Omental fat pad (tissue), 4 donors: ENCODE data around the gene CAMK2D. TPM values are rescaled to one million over a fixed set of nuclear protein-coding genes. Genes with fewer than 3 reads are reported as not detected.

ENCODE experiments used
- ATAC-seq: fragments of 150-250 bp; one replicate; pipeline ENCODE4 v1.9.1; 2016; ENCODE audit warnings: mild to moderate bottlenecking, moderate library complexity; ENCODE audit not compliant: low FRiP score
- DNase-seq: peaks from one replicate; pipeline ENCODE4 v3.0.0-alpha.2; 2019; ENCODE audit warnings: low spot score
- total RNA-seq, 4 donors: library from RNA; depleted of rRNA; stranded (reverse); fragments of >200 nt; gene quantifications; one replicate each; pipeline ENCODE4 v1.1.0, GENCODE V29; 2016
- TF ChIP-seq, protein P1 (sequence below), 3 donors: fragments of 450-650 bp; IDR thresholded peaks; one replicate each; pipeline ENCODE4 v1.5.1; 2016 to 2017; ENCODE audit warnings: antibody characterized with exemption in 3 of 3, mild to moderate bottlenecking in 3 of 3, moderate library complexity in 2 of 3

Gene CAMK2D
- total RNA-seq, 4 donors from 2014 or later = 78.7 to 86.1 (median 83.2) TPM

DNA sequence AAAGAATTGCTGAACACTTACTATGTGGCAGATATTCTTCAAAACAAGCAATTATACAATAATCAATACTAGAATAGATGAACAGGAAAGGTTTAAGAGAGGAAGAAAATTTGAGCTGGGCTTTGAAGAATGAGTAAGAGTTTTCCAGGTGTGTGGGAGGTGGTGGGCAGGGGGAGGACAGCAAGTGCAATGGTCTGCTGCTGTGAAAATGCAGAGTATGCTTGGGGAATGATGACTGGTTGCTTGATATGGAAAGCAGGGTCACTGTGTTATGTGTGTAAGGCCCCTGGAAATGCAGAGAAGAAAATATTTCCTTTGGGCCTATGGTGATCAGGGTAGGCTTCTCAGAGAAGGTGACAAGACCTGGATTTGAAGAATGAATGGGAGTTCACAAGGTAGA, 300.3 kb downstream of the CAMK2D start:
- TF ChIP-seq, protein P1, sequence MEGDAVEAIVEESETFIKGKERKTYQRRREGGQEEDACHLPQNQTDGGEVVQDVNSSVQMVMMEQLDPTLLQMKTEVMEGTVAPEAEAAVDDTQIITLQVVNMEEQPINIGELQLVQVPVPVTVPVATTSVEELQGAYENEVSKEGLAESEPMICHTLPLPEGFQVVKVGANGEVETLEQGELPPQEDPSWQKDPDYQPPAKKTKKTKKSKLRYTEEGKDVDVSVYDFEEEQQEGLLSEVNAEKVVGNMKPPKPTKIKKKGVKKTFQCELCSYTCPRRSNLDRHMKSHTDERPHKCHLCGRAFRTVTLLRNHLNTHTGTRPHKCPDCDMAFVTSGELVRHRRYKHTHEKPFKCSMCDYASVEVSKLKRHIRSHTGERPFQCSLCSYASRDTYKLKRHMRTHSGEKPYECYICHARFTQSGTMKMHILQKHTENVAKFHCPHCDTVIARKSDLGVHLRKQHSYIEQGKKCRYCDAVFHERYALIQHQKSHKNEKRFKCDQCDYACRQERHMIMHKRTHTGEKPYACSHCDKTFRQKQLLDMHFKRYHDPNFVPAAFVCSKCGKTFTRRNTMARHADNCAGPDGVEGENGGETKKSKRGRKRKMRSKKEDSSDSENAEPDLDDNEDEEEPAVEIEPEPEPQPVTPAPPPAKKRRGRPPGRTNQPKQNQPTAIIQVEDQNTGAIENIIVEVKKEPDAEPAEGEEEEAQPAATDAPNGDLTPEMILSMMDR (IDR thresholded peaks at IDR 0.05) = no peak
- ATAC-seq (no peak), DNase-seq (no peak)

DNA sequence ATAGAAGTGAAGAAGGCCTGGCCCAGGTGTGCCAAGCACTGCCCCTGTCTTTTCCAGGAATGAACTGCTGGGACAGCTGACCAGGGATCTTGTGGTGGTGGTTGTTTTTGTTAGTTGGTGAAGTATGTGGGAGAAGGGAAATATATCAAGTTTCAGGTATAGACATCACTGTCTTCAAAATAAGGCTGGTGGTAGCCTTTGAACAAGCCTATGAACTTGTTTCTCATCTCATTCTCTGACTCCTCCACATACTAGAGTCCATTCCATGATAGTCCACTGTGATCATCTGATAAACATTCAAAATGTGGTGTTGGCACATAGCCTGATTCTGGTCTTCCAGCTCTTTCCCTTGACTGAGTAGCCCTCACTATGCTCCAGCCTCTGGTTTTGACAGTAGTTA, 303.7 kb downstream of the CAMK2D start:
- TF ChIP-seq, protein P1 (IDR thresholded peaks at IDR 0.05) = no peak
- DNase-seq (no peak), ATAC-seq (no peak)

DNA sequence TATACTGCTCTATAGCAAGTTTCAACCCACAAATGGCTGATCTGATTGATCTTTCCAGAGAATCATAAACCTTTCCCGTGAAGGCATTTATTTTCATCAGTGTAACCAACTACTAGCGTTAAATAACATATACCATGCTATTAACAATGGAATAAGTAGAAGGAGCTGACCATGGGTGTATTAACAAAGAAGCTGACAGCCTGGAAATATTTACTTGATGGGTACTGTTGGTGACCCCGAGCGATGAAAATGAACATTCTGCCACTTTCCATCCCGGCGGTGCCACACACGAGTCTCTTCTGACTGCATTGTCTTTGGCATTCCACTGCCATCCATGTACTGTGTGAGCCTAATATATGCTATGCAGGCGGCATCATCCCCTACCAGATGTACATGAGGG, 304.4 kb downstream of the CAMK2D start:
- TF ChIP-seq, protein P1 (IDR thresholded peaks at IDR 0.05) = no peak
- ATAC-seq (no peak), DNase-seq (no peak)

DNA sequence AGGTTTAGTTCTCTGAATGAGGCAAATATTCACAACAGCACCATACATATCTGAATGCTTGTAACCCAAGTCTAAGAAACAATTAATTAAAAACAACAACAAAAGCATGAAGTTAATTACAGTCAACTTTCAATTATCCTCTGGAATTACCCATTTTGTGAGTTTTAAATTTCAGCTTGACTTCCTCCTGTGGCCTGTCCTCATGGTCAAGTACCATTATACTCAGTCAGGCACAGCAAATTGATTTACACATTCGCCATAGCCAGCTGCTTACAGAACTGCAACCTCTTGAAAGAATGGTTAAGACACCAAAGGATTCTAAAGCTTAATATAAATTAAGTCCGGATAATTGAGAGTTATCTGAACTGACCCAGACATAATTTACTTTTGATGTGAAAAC, 306.5 kb downstream of the CAMK2D start:
- DNase-seq (no peak), ATAC-seq (no peak)
- TF ChIP-seq, protein P1 (IDR thresholded peaks at IDR 0.05) = no peak

DNA sequence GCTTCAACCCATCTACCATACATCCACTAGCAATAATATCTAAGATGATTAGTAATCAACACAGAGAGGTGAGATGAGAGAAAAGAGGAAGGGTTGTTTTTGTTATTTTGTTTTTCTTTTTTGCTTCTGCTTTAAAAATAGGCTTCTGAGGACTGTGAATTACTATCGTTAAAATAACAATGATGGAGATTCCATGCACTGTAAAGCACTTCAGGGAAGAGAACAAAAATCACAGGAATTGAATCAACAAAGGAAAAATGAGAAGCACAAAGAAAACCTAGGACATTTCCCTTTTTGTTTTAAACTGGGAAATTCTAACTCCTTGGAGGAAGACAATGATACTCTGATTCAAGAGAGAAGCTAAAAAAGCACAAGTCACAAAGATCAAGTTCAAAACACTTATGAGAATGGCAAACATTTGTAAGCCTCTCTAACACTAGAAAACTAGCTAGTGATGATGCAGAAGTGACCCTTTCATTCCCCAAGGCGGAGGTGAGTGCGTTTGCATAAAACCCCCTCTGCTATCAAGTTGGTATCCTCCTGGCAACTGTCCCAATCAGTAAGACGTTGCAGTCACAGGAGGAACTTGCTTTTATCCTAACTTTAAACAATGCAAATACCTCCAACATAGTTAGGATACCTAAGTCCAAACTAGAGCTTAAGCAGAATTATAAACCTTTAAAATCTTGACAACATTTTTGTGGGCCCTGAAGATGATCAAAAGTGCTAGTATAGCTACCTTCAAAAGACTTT, 308.5 kb downstream of the CAMK2D start:
- no peak for ATAC-seq
- DNase-seq = no peak
- TF ChIP-seq, protein P1 (IDR thresholded peaks at IDR 0.05) = no peak

DNA sequence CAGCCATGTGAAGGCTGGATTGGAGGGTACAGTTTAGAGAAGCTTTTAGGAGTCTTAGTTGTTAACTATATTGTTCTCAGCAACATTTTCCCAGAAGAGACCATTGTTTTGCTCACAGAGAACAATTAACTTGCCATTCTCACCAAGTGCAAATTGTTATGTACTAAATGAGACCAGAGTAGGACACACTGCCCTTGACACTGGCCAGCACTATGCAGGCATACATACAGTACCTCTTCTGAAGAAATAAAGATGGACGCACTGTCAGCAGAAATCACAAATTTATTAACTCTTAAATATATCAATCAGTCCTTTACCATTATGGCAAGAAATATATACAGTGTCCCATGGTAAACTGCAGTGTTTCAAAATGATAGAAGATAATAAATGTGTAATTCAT, 309.4 kb downstream of the CAMK2D start:
- DNase-seq (no peak), ATAC-seq (no peak)
- TF ChIP-seq, protein P1 (IDR thresholded peaks at IDR 0.05) = no peak
